ENCODE measurements around the gene GPC3.

The GPC3 gene

DNA sequence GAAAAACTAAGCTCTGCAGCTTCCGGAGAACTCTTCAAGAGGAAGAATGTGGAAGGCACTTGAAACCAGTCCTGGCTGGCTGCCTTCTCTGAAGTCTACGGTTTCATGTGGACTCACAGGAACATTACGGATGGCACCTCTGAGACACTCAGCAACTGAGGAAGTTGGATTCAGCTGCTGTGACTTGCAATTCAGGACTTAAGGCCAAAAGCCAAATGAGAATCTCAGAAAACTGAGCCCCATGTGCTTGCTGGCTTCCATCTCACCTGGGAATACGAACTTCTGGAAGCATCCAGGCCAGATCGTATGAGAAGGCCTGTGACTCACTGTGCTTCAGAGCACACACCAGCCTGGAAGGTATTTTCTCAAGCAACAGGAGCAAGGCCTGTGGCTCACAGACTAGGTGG, 462.3 kb downstream of the GPC3 start:
- in situ Hi-C loops (cut with HindIII; ENCODE audit: low sequenced_read_pairs): no loop called here
- no peak for DNase-seq (ENCODE audit: low read depth, low spot score)
- TF ChIP-seq, protein P1, sequence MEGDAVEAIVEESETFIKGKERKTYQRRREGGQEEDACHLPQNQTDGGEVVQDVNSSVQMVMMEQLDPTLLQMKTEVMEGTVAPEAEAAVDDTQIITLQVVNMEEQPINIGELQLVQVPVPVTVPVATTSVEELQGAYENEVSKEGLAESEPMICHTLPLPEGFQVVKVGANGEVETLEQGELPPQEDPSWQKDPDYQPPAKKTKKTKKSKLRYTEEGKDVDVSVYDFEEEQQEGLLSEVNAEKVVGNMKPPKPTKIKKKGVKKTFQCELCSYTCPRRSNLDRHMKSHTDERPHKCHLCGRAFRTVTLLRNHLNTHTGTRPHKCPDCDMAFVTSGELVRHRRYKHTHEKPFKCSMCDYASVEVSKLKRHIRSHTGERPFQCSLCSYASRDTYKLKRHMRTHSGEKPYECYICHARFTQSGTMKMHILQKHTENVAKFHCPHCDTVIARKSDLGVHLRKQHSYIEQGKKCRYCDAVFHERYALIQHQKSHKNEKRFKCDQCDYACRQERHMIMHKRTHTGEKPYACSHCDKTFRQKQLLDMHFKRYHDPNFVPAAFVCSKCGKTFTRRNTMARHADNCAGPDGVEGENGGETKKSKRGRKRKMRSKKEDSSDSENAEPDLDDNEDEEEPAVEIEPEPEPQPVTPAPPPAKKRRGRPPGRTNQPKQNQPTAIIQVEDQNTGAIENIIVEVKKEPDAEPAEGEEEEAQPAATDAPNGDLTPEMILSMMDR (IDR thresholded peaks at IDR 0.05; ENCODE audit: low read depth, low read length): no peak
- H3K4me3 ChIP-seq (ENCODE audit: low read depth, low read length): no peak overlapping the region

DNA sequence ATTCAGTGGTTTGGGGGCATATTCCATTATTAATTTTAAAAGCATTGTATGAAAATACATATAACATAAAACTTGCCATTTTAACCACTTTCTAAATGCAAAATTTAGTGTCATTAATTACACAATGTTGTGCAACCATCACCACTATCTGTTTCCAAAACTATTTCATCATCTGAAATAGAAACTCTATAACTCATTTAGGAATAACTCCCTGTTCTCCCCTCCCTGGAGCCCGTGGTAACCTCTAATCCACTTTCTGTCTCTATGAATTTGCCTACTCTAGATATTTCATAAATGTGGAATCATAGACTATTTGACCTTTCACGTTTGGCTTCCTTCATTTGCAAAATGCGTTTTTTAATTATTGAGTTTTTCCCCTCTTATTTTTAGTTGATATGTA, 468.7 kb downstream of the GPC3 start:
- in situ Hi-C loops (cut with HindIII; ENCODE audit: low sequenced_read_pairs): no loop called here
- DNase-seq (ENCODE audit: low read depth, low spot score): no peak
- TF ChIP-seq, protein P1 (IDR thresholded peaks at IDR 0.05; ENCODE audit: low read depth, low read length): no peak
- H3K4me3 ChIP-seq (ENCODE audit: low read depth, low read length): no peak overlapping the region

DNA sequence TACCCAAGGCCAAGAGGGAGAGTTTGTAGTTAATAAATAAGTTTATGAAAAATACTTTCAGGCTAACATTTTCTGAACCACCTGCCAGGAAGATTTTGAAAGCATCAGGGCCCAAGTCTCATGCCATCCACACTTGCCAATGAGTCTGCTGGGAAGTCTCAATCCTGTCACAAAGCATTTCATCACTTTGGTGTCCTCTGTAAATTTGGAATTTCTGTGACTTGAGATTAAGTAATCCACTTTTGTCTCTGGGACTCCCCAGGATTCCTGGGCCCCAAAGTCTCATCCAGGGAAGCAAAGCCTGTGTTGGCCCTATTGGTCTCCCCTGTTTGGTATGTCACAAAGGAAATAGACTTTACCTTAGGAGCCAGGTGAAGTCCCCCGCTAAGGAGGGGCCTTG, 470.9 kb downstream of the GPC3 start:
- in situ Hi-C loops (cut with HindIII; ENCODE audit: low sequenced_read_pairs): no loop called here
- DNase-seq (ENCODE audit: low read depth, low spot score): no peak
- no peak overlapping the region for H3K4me3 ChIP-seq (ENCODE audit: low read depth, low read length)
- TF ChIP-seq, protein P1 (IDR thresholded peaks at IDR 0.05; ENCODE audit: low read depth, low read length): no peak

DNA sequence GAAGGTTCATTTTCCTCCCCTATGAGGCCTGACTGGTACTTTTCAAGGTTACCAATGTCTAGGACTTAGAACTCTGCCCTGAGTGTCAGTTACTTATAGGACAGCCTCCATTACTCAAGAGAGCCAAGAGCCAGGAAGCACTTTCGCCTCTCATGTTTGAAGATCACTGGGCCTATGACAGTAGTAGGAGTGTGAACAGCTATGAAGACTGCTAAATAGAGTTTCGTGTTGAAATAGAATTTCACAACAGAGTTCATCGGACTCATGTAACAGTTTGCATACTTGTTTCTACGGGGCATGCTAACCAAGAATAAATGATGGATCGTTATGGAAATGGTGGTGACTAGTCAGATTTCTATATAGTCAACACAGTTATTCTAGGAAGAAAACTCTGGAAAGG, 472.3 kb downstream of the GPC3 start:
- no peak for DNase-seq (ENCODE audit: low read depth, low spot score)
- TF ChIP-seq, protein P1 (IDR thresholded peaks at IDR 0.05; ENCODE audit: low read depth, low read length): no peak
- in situ Hi-C loops (cut with HindIII; ENCODE audit: low sequenced_read_pairs): no loop called here
- no peak overlapping the region for H3K4me3 ChIP-seq (ENCODE audit: low read depth, low read length)

DNA sequence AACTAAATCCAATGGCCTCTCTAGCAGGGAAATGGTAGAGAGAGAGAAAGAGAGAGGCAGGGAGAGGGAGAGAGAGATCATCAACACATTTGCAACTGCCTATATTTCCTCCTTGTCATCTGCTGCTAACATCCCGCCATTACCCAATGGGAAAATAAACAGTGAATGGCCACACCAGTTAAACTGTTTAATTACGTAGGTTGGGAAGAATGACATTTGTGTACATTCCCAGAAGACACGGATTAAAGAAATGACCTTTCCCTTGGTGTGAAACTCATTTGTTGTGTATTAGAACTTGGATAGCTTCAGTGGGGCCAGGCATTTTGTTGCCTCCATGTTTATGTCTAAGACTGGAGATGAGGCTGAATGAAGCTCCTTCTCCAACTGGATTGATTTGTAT, 474.4 kb downstream of the GPC3 start:
- DNase-seq (ENCODE audit: low read depth, low spot score): no peak
- H3K4me3 ChIP-seq (ENCODE audit: low read depth, low read length): no peak overlapping the region
- in situ Hi-C loops (cut with HindIII; ENCODE audit: low sequenced_read_pairs): no loop called here
- TF ChIP-seq, protein P1 (IDR thresholded peaks at IDR 0.05; ENCODE audit: low read depth, low read length): no peak

DNA sequence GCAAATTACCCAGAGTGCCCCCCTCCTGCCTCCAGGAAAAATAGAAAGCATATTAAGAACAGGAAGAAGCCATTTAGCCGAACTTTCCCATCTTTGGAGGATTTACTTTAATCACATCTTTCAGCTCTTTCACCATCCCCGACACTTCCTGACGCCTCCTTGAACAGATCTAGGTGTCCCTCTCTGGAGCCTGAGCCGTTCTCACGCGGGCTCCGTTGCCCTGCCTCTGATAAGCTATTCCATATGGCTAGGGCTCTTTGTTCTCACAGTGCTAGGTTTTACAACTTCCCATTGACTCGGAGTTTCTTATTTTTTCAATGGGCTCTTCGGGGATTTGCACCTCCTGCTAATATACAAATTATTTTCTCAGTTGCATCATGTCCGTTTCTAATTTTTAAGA, 488.0 kb downstream of the GPC3 start:
- in situ Hi-C loops (cut with HindIII; ENCODE audit: low sequenced_read_pairs): no loop called here
- no peak for DNase-seq (ENCODE audit: low read depth, low spot score)
- no peak overlapping the region for H3K4me3 ChIP-seq (ENCODE audit: low read depth, low read length)
- TF ChIP-seq, protein P1 (IDR thresholded peaks at IDR 0.05; ENCODE audit: low read depth, low read length): no peak

Data from astrocyte of the spinal cord (primary cell).